Left lobe of liver (tissue), 2 donors: ENCODE data around the gene POLH. TPM values are rescaled to one million over a fixed set of nuclear protein-coding genes. Genes with fewer than 3 reads are reported as not detected.
A peak's percentile ranks its signal among the peaks of the same experiment; 100 is the strongest.

ENCODE experiments used
- ATAC-seq: fragments of 200-7000 bp; cut with Tn5 transposase; one replicate; pipeline ENCODE4 v1.9.1; 2020; ENCODE audit warnings: mild to moderate bottlenecking, moderate library complexity
- DNase-seq: peaks from one replicate; pipeline ENCODE4 v3.0.0-alpha.2; 2020; ENCODE audit warnings: low spot score
- total RNA-seq: library from RNA; stranded (reverse); gene quantifications from one replicate; pipeline ENCODE4 v1.2.1, GENCODE V29; 2021
- donor health status: DM: no; HTN: no; CAD: no; lungs with moderate emphysema.
- donor health status: DM: no; HTN: yes; CAD: no.

Gene POLH
- total RNA-seq, 1 donor from 2014 or later, result 7.2 TPM

DNA sequence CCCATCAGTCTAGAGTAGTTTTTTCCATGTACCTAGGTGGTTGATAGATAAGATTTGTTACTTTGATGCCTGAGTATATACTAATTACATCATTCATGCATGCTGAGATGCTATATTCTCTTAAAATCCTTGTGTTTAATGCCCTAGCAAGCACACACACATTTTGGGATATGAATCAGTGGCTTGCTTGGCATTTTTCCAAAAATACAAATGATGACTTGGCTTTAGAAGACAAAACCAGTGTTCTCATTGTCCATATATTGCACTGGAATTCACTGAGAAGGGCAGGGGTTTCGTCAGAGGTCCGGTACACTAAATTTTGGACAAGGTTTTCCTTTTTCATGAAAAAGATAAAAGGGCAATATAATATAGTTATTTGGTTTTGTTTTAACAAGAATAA lies 28.2 kb downstream of the POLH start:
- no peak for ATAC-seq
- no peak for DNase-seq

DNA sequence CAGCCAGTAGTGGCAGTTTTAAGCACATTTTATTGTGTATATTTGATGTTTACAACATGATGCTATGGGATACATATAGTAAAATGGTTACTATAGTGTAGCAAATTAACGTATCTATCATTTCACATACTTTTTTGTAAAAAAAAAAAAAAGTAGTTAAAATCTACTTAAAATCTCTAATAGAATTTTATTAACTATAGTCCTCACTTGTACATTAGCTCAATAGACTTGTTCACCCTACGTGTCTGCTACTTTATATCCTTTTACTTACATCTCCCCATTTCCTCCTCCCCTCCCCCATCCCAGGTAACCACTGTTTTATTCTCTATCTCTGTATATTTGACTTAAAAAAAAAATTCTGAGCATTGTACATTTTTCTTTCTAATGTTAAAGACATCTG lies 30.0 kb downstream of the POLH start:
- ATAC-seq, result no peak
- no peak for DNase-seq

DNA sequence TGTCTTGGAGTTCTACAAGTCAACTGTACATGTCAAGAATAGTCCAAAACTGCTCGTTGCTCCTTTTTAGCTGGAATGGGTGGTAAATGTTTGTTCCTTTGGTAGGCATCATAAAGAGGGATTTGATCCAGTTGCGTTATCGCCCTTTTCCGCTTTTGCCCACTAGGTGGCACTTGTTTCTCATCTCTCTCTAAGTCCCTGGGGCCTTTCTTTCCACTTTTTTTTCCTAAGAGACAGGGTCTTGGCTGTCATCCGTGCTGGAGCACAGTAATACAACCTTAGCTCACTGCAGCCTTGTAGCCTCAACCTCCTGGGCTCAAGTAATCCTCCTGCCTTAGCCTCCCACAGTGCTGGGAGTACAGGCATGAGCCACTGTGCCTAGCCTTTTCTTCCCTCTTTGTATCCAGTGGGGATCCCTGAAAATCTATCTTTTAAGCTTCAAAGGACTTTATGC lies 32.4 kb downstream of the POLH start:
- ATAC-seq (peak; percentile 89), DNase-seq (no peak)

DNA sequence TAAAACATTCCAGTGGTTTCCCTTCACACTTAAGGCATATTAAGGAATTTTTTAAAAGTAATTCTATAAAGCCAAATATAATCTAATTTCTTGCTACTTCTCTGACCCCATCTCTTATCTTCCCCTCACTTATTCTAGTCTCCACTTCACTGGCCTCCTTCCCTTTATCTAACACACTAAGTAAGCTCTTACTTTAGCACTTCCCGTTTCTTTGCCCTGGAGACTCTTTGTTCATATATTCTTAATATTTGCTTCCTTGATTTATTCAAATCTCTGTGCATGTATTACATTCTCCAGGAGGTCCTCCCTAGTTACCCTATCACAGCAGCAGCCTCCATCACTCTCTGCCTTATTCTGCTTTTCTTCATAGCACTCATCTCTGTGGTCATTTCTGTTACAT lies 32.8 kb downstream of the POLH start:
- ATAC-seq, result no peak
- DNase-seq, result no peak

DNA sequence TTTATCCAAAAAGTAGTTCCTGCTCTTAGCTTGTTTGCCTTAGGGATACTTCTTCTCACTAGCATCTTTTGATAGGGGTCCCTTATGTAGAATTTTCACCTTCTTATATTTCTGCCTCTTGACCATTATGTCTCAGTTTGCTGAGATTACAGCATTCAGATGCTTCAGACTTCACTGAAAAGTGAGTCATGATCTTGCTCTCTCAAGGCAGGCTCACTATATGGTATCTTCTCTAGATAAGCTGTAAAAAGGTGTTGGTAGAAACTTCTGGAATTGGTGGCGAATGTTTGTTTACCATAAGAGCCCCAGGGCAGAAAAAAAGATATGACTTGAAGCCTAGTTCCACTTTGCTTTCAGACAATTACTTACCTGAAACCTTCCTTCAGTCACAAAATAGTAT lies 33.4 kb downstream of the POLH start:
- ATAC-seq, result no peak
- no peak for DNase-seq

DNA sequence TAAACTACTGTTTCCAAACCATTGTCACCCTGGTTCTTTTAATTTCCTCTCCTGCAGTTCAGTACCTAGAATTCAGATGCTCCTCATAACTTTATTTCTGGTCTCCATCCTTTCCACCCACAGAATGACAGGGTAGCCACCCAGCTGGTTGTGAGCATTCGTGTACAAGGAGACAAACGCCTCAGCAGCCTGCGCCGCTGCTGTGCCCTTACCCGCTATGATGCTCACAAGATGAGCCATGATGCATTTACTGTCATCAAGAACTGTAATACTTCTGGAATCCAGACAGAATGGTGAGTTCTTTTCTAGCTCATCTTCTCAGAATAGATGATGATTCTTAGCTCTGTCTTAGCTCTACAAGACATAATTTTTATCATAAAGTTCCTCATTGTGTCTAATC lies 34.4 kb downstream of the POLH start:
- DNase-seq (no peak), ATAC-seq (no peak)

DNA sequence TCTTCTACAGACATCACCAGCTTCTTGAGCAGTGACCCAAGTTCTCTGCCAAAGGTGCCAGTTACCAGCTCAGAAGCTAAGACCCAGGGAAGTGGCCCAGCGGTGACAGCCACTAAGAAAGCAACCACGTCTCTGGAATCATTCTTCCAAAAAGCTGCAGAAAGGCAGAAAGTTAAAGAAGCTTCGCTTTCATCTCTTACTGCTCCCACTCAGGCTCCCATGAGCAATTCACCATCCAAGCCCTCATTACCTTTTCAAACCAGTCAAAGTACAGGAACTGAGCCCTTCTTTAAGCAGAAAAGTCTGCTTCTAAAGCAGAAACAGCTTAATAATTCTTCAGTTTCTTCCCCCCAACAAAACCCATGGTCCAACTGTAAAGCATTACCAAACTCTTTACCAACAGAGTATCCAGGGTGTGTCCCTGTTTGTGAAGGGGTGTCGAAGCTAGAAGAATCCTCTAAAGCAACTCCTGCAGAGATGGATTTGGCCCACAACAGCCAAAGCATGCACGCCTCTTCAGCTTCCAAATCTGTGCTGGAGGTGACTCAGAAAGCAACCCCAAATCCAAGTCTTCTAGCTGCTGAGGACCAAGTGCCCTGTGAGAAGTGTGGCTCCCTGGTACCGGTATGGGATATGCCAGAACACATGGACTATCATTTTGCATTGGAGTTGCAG lies 37.9 kb downstream of the POLH start:
- DNase-seq (no peak), ATAC-seq (no peak)

DNA sequence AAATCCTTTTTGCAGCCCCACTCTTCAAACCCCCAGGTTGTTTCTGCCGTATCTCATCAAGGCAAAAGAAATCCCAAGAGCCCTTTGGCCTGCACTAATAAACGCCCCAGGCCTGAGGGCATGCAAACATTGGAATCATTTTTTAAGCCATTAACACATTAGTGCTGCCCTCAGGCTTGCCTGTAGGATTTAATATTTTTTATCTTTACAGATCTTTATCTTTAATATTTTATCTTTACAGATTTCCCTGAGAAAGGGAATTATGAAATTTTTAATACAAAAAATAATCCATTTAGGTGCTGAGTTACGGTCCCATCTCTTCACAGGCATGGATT lies 38.4 kb downstream of the POLH start:
- DNase-seq (no peak), ATAC-seq (no peak)

DNA sequence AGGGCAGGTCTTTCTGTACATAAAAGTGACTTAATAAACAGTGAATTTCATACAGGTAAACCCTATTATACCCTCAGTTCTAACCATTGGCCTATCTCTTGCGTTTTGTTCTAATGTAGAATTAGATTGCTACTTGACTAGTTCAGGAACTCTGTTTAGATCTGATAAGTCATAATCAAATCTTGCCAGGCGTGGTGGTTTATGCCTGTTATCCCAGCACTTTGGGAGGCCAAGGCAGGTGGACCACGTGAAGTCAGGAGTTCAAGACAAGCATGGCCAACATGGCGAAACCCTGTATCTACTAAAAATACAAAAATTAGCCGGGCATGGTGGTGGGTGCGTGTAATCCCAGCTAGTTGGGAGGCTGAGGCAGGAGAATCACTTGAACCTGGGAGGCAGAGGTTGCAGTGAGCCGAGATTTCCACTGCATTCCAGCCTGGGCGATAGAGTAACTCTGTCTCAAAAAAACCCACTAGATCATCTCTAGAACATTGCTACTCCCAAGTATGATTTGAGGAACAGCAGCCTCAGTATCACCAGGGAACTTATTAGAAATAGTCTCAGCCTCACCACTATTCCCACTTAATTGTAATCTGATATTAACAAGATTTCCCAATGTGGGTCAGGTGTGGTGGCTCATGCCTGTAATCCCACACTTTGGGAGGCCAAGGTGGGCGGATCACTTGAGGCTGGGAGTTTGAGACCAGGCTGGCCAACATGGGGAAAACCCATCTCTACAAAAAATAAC lies 40.9 kb downstream of the POLH start:
- DNase-seq, result no peak
- ATAC-seq, result no peak

DNA sequence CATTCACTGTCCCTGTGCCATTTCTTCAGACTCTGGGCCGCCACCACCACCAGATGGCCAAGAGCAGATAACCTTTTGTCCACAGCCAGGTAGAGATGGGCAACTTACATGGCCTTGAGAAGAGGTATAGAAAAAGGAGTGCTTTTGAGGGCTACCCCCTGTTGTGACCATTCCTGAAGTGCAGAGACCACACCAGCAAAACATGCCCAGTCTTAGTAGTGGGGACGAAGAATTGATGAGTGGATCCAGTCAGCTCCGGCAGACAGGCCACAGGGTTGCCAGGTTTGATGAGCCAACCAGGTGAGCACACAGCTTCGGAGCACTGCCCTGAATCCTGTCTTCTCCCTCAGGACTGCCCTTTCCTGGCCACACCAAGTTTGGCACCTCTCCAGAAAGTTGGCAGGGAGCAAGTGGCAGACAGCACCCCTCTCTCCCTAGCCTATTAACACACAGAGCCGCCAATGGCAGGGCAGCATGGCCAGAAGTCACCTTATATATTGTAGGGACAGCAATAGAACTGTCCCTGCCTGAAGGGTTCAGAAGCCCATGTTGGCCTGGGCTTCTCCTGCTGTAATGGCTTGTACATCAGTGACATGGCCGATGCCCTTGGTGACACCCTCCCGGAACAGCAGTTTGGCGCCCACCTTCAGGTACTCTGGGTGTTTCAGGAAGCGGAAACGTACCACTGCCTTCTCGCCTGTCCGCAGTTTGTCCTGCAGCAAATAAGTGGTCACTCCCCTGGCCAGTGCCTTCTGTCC lies 45.3 kb downstream of the POLH start:
- DNase-seq (no peak), ATAC-seq (peak; percentile 8)

DNA sequence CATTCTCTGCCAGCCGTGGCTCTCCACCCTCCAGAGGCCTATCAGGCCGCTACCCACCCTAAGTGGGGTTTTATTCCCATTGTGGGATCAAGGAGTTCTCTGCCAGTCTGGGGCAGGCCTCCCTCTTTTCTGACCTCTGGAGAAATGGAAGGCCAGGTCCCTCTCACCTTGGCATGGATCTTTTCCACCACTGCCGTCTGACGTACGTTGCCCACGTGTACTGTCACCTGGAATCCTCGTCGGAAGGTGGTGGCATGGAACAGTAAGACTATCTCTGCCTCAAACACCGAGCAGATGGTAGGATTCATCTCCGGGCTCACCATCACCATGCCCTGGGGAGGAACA lies 45.8 kb downstream of the POLH start:
- DNase-seq, result no peak
- no peak for ATAC-seq

DNA sequence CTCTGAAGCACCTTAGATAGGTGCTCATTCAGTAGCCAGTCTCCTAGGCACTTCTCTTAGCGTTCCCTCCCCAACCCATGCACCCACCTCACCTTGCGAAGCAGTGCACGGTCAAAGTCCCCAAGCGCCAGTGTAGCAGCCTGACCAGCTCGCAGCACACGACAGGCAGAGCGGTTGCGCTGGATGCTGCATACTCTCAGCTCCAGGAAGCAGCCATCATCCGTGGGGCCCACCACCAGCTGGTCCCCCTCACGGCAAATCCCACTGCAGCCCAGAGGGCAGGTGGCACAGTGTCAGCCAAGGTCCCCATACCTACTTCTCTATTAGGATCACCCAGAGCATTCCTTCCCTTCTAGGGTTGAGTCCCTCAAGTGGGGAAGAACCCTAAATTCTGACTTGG lies 46.6 kb downstream of the POLH start:
- no peak for DNase-seq
- ATAC-seq, result no peak

DNA sequence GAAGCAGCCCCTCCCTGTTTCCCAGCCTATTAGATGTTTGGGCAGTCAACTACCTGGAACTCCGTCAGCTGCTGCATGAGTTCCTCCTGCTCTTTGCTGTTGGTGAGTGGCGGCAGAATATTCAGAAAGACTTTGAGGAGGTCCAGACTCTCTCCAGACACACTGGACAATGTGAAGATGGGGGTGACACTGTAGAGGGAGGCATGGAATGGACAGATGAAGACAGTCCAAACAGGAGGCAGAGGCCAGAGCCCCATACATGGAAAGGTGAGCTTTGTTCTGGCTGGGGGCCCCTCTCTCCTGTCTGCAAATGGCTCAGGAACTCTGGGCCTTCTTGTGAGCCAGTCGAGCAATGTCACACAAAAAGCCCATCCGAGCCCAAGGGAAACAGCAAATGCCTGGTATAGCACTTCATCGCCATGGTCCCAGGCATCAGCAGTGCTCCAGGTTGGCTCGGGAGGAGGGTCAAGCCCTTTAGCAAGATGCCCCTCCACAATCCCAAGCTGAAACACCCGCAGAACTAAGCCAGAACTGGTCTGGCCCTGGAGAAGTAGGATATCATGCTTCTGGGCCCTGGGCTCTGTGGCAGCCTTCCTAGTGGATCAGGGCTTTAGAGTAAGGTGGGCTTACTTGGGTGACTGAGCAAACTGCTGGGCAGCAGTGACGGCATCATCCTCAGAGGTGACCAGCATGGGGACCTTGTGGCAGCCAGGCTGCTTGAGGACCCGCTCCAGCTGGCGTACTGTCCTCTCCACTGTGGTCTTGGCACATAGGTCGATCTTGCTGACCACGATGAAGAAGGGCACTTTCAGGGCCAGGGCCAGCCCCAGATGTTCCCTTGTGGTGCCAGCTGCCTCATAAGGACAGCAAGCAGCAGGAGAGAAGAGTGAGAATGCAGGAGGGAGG lies 48.1 kb downstream of the POLH start:
- DNase-seq, result no peak
- no peak for ATAC-seq

DNA sequence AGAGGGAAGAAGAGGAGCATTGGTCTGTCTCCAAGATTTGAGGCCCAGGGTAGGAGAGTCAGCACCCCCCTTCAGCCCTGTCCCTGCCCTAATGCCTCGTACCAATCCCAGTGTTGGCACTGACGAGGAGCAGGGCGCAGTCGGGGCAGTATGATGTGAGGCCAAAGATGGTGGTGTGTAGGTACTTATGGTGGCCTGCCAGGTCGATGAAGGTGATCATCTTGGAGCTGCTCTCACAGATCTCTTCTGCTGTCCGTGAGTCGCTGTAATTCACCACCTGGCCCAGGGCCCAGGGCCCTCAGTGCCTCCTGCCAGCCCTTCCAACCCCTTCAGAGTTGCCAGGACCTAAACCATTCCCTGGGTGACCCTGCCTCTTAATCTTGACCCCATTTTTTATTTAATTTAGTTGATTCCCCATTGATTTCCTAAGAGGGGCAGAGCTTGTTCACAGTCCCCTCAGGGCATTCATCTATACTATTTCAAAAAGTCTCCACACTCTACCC lies 48.9 kb downstream of the POLH start:
- no peak for DNase-seq
- ATAC-seq, result no peak

DNA sequence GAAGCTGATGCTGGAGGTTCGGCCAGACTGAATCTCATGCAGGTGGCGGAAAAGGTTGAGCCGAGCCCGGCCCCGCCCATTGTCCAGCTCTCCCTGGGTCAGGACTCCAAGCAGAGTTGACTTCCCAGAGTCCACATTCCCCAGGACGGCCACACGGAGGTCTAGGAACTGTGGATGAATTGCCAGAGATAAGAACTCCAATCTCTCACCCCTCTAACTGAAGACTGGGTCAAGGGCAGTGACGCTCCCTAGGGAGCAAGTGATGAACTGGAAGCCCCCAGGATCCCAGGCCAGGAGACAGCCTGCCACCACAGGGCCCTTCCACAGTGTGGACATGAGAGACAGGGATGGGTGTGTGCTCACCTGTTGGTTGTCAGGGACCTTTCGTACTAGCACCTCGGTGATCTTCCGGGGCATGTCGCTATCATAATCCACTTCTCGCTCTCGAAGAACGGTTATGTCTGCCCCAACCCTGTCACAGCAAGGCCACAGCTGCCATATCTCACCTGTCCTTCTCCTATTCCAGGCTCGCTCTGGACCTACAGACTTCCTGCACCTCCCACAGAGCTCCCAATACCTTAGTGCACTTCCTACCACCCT lies 49.5 kb downstream of the POLH start:
- DNase-seq, result no peak
- no peak for ATAC-seq

DNA sequence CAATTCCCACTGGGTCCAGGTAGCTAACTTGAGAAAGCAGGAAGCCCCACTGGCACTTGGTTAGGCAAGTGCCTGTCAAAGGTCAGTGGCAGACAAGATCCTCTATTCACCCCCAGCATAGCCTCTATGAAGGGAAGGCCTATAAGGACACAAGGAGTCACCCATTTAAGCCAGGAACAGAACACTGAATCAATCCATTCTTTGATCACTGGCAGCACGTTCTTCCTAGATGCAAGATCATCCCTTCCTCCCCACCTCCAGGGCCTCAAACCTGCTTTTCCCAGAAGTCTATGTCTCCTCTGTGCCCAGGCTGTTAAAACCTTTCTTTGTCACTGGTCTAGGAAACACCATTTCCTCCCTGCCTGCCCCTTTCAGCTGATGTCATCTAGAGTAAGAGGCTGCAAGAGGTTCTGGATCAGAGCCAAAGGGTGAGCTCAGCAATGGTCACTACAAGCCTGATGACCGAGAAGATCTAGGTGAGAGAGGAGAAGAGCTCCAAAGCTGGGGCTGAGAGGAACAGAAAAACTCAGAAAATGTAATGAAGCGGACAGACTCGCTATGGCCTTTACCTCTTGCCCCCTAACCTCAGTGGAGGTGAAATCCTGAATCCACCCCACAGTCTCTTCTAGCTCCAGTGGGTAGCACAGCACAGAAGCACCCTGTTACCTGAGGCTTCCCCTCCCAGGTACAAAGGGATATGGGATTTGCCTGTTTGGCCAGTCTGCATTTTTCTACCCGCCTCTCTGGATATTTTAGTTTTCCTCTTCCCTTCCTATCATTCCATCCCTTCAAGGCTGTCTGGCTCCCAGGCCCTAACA lies 51.2 kb downstream of the POLH start:
- DNase-seq (peak; percentile 62), ATAC-seq (no peak)

DNA sequence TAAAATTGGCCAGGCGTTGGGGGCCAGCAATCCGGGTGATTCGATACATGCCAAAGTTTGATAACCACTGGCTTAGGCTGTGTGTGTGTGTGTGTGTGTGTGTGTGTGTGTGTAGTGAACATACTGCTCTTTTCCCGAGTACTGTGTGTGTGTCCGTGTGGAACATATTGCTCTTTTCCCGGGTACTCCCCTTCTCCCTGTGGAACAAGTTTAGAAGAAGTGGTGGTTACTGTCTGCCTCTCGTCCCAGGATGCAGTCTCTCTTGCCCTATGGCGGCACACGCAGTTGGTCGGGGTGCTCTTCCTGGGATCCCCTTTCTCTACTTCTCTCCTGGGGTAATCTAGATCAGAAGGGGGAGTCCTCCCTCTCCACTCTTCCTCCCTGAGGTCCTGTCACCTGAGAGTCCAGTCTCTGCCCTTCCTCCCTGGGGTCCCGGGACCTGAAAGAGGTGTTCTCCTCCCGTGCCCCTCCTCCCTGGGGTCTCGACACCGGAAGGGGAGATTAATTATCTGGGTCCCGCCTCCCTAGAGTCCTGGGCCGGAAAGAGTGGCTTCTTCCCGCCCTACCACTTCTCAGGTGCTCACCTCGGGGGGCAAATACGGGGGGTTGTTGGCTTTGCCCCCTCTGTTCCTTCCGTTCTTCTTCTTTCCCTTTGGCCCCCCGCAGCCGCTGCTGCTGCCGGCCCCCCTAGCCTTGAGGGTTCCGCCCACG lies 52.6 kb downstream of the POLH start:
- ATAC-seq, result no peak
- DNase-seq, result peak; percentile 58

DNA sequence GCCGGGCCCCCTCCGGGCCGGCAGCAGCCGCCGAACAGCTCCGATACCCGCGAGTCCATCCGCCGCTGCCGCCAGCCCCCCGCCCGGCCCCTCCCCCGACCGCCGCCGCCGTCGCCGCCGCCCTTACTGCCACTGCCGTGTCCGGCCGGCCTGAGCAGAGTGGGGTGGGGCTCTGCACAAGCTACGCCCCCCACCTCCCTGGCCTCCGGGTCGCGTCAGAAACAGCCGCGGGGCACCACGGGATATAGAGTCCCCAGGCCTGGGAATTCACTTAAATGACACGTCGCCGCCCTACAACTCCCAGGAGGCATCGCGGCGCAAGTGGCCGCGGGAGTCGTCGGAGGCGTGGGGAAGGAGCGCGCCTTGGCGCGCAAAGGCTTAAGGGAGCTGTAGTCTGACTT lies 53.1 kb downstream of the POLH start, which contains the start of gene GTPBP2:
Gene GTPBP2, minus strand, starts transcription at position 161 of the 401 bp plus-strand sequence. Its CDS starts 102 bp downstream, at position 59.
- ATAC-seq, result peak; percentile 86
- peak; percentile 99 for DNase-seq
